Breast epithelium (tissue), 3 donors: ENCODE results near the gene NAALADL2.

Source experiments
- CTCF ChIP-seq, 3 donors: fragments of 450-650 bp; IDR thresholded peaks; one replicate each; pipeline ENCODE4 v1.5.1; 2016 to 2017; ENCODE audit warnings: antibody characterized with exemption in 3 of 3, mild to moderate bottlenecking in 3 of 3, moderate library complexity in 3 of 3
- POLR2A ChIP-seq: fragments of 450-650 bp; IDR thresholded peaks from one replicate; pipeline ENCODE4 v1.6.1; 2016; ENCODE audit warnings: antibody characterized with exemption, mild to moderate bottlenecking, moderate library complexity
- POLR2AphosphoS5 ChIP-seq, 3 donors: sonication (generic); formaldehyde crosslinking; IDR thresholded peaks; one replicate each; pipeline ENCODE4 v1.6.1; 2017; ENCODE audit warnings: antibody characterized with exemption in 3 of 3

DNA sequence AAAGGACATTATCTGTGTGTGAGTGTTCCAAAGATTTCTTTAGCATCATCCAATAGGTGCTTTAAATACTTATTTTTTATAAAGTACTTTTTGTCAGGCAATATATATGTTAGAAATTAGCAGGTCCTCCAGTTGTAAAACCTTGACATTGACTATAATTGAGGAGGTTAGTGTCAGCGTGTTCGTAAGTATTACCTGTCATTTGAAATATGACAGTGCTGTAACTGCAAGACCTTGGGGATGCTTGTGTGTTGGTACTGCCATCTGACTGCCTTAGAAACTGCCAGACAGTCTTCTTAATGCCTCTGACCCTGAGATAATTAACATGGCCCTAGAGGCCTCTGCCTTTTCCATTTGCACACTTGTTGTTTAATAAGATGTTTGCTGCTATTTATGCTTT, 170.7 kb downstream of the NAALADL2 start:
- no peak for TF ChIP-seq CTCF (IDR thresholded peaks at IDR 0.05)
- no peak for TF ChIP-seq POLR2A
- TF ChIP-seq POLR2AphosphoS5 (IDR thresholded peaks at IDR 0.05), result no peak
